Kidney glomerular epithelial cell (primary cell): ENCODE measurements around the gene CACNA1H.

Source experiments
- DNase-seq: peaks from one replicate; lab custom pipeline; 2025; lab: John Stamatoyannopoulos, UW

CACNA1H gene

DNA sequence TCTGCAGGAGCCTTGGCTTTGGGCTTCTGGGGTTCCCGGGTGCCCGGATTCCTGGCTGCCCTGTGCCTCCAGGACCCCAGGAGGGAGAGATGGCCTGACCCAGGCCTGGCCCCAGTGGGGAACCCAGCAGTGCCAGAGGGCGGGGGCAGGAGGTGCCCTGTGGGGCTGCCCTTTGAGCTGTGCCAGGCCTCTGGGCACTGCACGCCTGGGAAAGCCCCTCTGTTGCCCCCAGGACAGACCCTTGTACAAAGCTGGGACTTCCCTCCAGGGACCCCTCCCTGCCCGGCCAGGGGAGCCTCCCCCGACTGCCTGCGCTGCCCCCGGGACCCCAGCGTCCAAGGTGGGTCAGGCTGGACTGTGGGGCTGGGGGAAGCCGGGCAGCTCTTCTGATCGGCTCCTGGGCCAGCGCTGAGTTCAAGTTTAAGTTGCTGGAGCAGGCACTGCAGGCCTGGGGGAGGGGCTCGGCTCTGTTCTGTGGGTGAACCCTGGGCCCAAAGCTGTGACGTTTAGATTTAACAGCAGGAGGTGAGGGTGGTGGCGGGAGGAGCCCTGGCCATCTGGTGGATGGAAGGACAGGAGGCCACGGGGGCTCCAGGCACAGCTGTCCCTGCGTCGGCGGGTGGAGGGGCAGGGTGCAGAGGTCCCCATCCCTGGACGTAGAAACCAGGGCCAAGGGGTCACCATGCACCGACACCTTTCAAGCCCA is 29.2 kb upstream of the CACNA1H start:
- no peak for DNase-seq

DNA sequence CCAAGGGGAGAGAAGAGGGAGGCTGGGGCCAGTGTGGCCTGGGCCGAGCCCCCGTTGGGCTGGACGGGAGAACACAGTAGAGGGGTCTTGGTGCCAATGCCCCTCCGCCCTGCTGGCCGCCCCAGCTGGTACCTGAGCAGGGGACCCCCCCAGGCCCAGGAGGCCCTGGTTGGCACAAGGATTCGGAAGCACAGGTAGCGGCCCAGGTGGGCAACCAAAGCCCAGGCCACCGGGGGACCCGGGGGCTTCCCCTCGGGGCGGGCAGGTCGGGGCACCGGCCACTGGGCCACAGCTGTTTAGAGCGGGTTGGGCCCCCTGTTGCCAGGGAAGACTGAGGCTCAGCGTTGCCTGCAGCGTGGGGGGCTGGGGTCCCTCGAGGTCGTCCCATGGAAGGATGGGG is 28.6 kb upstream of the CACNA1H start:
- DNase-seq: no peak

GRCh38 chr16:1124795-1125194 is 28.1 kb upstream of the CACNA1H start:
- DNase-seq: no peak

DNA sequence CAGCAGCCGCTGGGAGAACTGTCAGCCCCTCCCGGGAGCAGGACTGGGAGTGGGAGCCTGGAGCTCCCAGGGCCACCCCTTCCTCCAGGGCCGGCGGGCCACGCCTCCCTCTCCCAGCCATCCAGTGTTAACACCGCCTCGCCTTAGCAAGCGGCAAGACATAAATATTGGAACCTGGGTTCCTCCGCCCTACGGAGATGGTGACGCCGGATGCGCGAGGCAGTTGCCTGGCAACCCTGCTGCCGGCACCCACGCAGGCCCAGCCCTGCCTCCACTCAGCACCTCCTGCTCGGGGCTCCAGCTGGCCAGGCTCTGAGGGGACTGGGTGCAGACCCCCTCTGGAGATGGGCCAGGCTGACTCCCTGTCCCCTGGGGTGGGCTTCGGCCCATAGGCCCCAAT is 27.4 kb upstream of the CACNA1H start:
- no peak for DNase-seq

DNA sequence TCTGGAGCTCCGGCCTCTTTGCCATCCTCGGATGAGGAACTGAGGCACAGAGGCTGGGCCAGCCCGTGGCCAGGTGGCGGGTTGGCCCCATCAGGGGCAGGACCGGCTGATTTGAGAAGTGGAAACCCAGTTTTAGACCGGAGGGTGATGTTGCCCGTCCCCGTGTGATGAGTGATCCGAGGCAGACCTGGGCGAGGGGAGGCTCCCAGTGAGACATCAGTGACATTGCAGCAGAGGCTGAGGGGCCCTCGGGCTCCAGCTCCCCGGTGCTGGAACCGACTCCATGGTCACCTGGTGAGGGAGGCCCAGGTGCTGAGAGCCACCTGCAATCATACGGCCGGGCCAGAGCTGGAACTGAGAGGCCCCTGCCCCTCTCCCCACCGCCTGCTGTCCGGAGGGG is 26.9 kb upstream of the CACNA1H start:
- no peak for DNase-seq

DNA sequence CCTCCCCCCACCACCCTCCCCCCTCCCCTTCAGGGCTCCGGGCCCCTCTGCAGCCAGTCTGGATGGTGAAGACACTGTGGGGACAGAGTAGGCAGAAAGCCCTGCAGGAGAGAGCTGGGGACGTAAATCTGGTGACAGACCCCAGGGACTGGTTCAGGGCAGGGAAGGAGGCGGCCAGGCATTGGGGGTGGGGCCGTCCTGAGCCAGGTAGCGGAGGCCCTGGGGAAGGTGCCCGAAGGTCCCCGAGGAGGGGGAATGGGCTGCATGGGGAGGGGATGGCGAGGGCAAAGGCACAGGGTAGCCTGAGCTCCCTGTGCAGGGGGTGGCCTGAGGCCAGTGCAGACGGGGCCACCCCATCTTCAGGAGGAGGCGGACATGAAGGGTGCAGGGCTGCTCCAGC is 26.3 kb upstream of the CACNA1H start:
- DNase-seq: no peak

- no peak for DNase-seq
Measured at GRCh38 chr16:1127101-1127500, 25.8 kb upstream of the CACNA1H start.

- DNase-seq: no peak
Measured at GRCh38 chr16:1127971-1128715, 24.8 kb upstream of the CACNA1H start.

GRCh38 chr16:1129106-1129960 is 23.6 kb upstream of the CACNA1H start:
- DNase-seq: no peak

- no peak for DNase-seq
Measured at GRCh38 chr16:1130382-1130781, 22.5 kb upstream of the CACNA1H start.

GRCh38 chr16:1131378-1131994 is 21.4 kb upstream of the CACNA1H start:
- DNase-seq: no peak

DNA sequence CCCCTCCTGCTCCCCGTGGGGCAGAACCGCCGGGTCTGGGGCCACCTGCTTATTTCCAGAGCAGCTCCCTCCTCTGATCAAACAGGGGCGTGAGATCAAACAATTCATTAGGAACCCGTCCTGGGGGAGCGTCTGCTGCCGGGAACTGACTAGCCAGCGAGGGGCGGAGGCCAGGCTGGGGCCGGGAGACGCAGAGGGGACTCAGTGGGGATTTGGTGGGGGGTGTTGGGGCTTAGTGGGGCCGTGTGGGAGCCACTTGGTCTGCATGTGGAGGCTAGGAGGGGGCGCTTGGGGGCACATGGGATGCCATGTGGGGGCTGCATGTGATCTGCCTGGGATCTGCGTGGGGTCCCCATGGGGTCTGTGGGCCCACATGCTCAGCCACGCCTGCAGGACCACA is 20.5 kb upstream of the CACNA1H start:
- DNase-seq: no peak

- no peak for DNase-seq
Measured at GRCh38 chr16:1133271-1133670, 19.6 kb upstream of the CACNA1H start.

- DNase-seq: no peak
Measured at GRCh38 chr16:1133810-1134520, 18.9 kb upstream of the CACNA1H start.

DNA sequence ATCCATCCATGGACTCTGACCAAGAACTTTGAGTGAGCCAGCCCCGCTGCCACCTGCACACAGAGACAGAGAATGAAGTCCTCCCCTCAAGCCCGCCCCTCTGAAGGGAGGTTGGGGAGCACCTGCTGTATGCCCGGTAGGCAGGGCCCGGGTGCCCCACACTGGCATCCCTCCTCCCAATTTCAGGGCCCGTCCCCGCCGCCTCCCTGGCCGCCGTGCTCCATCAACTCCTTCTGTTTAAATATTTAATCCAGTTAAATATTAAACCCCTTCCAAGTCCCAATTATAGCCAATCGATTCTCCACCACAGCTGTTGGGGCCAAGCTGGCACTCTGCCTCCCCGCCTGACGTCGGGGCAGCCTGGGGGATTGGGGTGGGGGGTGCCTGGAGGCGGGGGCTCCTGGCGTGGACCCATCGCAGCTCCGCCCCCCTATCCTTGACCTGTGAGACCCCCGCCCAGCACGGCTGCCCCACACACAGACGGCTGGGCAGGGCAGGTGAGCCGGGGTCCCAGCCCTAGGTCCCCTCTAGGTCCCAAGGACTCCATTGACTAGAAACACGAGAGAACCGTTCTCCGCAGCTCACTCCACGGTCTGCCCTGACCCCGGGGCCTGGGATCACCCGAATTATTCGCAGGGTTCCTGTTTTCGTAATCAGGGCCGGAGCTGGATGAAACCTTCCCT is 18.0 kb upstream of the CACNA1H start:
- DNase-seq: no peak

DNA sequence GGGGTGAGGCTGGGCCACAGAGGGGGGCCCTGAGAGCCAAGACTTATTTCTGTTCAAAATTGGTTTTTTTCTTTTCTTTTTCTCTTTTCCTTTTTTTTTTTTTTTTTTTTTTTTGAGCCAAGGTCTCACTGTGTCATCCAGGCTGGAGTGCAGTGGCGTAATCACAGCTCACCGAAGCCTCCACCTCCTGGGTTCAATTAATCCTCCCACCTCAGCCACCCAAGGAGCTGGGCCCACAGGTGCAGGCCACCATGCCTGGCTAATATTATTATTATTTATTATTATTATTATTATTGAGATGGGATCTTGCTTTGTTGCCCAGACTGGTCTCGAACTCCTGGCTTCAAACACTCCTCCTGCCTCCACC is 17.5 kb upstream of the CACNA1H start:
- DNase-seq: no peak

DNA sequence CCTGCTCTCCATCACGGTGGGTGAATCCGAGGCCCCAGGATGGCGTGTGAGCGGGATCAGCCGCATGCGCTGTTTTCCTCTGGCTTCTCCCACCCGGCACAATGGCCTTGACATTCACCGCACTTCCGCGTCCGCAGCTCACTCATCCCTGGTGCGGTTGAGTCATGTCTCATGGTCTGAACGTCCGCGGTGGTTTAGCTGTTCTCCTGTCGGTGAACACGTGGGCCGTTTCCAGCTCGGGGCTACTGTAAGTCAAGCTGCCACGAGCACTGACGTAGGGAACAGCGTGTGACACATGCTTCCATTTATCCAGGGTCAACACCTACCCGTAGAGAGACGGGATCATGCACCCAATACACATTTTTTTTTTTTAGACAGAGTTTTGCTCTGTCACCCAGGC is 15.3 kb upstream of the CACNA1H start:
- DNase-seq: no peak

GRCh38 chr16:1140582-1141162 is 12.2 kb upstream of the CACNA1H start:
- no peak for DNase-seq

DNA sequence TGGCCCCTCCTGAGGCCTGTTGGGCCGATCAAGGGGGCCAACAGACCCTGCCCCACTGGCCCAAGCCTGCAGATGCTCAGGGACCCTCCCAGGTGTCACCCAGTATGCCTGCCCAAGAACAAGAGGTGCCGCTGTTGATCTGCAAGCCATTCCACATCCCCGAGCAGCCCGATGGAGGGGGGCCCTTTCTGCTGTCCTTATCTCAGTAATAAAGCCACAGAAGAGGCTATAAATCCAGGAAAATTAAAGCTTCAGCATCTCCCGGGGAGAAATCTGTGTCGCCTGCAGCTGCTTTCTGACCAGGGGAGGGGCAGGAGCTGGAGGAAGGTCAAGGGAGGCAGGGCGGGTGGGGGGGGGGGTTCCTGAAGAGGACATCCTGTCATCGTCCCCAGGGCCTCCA is 11.7 kb upstream of the CACNA1H start:
- no peak for DNase-seq

DNA sequence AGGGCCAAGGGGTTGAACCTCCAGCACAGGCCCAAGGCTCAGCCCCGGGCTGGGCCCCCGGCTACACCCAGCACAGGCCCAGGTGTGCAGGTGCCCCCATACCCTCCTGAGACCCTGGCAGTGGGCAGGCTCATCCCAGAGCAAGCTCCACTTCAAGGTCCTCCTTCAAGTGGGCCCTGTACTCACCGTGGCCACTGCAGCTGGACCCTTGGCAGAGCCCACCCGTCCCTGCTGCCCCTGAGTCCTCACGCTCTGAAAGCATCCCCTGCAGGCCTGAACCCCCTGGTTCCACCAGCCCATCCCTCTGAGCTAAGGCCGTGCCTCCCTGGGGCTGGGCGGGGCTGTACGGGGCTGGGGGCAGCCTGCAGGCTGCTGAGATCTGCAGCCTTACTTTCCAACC is 11.2 kb upstream of the CACNA1H start:
- no peak for DNase-seq

GRCh38 chr16:1142911-1143310 is 10.0 kb upstream of the CACNA1H start:
- no peak for DNase-seq
